NOMO-1 treated with dmso at 0.1 percent for 144 hours (cell line): ENCODE measurements around the gene ARHGAP15.
"Not testable (repeated sequence)": the region's sequence is repeated elsewhere in the genome, so short reads cannot be mapped to it uniquely, and the experiment has no call there.

Source experiments
- DNase-seq: peaks from one replicate; lab custom pipeline; 2025; ENCODE audit not compliant: unreplicated experiment; lab: John Stamatoyannopoulos, UW

Gene ARHGAP15

DNA sequence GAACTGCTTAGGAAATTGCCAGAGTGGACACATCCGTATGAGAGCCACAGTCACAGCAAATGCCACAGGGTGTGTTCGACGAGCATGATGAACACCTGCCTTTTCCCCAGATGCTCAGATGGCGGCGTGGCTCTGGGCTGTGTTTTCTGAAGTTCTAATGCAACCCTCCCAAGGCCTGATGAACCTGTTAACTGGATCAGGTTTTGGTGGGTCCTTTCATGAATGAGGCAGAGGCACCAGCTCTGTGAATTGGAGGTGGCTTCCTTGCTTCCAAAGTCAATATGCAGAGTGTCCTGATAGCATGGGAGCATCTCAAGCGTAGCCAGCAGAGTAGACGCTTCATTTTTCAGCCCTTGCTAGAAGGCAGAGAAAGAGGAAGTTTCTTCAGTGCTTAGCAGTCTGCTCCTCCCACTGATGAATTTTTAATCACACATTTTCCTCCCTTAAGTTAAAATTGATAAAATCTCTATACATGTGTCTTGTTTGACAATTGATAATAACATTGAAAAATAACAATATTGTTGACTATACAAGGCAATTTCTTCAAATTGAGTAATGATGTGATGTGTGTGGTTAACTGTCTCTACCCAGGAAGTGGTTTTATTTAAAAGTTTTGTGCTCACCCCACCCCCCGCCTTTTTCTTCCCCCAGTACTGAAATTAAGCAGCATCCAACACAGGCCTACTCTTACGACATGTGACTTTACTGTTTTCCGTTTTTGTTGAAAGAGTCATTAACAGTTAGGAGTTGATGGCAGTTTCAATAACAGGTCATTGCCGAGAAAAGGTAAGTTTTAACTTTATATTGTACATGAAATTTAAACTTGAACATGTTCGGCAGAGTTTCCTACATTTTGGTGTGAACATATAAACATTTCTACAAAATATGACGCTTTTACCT is at the start of gene ARHGAP15:
Gene ARHGAP15, plus strand, starts transcription at position 739 of the 900 bp plus-strand sequence.
- peak; percentile 81 for DNase-seq

DNA sequence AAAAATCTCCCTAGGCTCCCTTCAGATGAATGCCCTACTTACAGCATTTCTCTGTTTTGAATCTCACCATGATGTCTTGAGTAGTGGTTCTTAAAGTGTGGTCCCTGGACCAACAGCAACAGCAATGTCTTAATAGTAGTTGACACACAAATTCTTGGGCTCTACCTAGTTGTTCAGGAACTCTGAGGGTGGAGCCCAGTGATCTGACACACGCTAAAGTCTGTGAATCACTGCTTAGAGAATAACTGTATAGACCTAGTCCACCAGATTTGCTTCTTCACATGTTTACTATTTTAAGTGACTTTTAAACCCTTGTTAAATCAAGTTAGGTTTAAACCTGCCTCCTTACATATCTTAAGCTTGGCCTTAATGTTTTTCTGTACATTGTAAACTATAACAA is 47.6 kb upstream of the ARHGAP15 start:
- no peak for DNase-seq

DNA sequence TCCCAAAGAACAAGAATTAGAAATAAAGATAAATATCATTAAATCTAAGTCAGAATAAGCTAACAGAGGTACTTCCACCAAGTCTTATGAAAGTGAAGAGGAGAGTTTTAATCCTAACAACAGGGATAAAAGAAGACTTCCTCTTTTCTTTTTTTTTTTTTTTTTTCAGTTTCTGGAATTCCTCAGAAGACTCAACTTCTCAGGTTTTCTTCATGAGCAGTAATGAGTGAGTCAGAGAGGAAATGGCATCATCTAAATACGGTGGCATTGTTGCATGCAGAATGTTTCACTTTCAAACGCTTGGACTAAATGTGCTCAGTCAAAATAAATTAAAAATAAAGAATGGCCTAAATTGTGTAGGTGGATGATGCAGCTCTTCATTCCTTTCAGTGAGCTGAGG is 45.6 kb upstream of the ARHGAP15 start:
- peak; percentile 45 for DNase-seq

DNA sequence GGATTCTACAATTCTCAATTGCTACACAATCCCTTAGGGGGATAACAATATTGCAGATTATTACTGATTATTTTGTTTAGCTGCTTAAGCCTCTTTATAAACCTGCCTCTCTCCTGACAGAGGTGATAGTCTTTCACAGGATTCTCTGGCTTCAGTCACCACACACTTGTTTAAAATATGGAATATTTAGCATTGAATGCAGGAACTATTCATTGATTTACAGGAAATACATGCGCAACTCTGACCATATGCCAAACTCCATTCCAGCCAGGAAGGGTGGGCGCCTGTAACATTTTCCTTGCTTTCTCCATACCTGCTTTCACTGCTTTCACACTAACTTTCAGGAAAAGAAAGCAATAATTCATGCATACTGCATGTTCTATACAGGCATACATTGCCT is 44.8 kb upstream of the ARHGAP15 start:
- no peak for DNase-seq

DNA sequence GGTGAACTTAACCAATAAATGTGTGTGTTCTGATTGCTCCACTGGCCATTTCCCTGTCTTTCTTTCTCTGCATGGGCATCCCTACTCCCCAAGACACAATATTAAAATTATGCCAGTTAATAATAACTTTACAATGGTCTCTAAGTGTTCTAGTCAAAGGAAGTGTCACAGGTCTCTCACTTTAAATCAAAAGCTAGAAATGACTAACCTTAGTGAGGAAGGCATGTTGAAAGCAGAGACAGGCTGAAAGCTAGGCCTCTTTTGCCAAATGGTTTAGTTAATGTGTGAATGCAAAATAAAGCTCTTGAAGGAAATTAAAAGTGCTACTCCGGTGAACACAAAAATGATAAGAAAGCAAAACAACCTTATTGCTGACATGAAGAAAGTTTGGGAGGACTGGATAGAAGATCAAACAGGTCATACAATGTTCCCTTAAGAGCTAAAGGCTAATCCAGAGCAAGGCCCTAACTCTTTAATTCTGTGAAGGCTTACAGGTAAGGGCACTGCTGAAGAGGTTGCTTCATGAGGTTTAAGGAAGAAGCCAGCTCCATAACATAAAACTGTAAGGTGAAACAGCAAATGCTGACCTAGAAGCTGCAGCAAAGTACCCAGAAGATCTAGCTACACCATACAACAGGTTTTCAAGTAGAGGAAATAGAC is 44.0 kb upstream of the ARHGAP15 start:
- DNase-seq, result no peak

DNA sequence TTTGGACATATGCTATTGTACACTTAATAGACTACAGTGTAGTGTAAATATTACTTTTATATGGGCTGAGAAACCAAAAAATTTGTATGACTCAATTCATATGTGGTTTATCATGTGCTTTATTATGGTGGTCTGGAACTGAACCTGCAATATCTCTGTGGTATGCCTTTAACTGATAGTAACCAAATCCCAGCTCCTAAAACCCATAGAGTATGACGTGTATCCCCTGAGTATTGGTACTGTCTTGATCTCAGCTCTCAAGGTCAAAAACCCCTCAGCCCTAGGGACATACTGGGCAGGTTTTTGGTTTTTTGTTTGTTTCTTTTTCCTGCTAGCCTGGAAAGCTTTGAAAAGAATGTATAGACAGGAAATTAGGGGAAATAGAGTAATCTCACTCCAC is 42.2 kb upstream of the ARHGAP15 start:
- no peak for DNase-seq

DNA sequence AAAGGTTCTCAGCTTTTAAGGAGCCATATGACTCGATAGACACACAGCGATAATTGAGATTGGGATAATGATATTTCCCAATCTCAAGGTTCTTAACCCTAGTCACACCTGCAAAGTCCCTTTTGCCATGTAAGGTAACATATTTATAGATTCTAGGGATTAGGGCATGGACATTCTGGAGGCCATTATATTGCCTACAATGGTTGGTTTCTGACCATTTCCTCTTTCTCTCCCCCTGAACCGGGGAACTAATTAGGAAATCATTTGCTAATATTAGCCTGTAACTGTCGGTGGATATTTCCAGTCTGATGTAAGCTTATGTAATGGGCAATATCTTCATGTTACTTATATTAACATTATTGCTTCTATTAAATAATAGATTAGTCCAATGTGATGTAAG is 40.8 kb upstream of the ARHGAP15 start:
- peak; percentile 4 for DNase-seq

DNA sequence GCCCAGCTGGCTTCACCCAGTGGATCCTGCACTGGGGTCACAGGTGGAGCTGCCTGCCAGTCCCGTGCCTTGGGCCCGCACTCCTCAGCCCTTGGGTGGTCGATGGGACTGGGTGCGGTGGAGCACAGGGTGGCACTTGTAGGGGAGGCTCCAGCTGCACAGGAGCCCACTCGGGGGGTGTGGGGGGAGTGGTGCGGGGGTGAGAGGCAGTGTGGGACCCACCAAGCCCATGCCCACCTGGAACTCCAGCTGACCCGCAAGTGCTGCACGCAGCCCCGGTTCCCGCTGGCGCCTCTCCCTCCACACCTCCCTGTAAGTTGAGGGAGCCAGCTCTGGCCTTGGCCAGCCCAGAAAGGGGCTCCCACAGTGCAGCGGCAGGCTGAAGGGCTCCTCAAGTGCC is 39.7 kb upstream of the ARHGAP15 start:
- not testable (repeated sequence) for DNase-seq

DNA sequence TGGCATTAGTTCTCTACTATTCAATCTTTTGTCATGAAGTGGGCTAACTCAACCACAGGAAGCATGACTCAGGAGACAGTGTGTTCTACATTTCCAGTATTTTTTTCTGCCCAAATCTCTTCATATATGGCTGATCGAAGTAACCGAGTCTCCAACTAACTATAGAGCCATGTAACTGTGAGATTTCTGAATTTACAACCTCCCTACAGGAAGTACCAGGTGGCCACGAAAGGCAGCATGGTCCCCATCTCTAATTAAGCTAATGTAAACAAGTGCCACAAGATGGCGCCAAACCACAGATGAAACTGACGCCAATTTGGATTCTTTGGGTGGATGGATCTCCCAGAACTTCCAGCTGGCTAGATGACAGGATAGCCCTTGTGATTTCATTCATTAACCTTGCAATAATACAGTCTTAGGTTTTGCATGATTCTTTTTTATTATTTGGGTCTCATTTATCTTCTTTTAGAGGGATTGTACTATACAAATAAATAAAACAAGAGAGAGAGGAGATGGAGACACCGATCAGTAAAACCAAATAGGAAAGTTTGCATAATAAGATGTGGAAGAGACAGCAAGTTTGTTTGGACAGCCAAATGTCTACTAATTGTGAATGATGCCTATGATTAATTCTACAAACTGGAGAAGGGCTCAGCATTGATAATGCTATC is 18.3 kb upstream of the ARHGAP15 start:
- no peak for DNase-seq

DNA sequence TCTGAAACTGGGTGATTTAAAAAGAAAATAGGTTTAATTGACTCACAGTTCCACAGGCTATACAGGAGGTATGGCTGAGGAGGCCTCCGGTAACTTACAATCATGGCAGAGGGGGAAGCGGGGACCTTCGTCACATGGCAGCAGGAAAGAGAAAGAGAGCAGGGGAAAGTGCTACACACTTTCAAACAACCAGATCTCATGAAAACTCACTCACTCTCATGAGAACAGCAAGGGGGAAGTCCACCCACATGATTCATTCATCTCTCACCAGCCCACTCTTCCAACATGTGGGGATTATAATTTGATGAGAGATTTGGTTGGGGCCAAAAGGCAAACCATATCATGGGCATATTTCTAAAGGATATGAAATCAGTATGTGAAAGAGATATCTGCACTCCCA is 12.0 kb upstream of the ARHGAP15 start:
- no peak for DNase-seq

DNA sequence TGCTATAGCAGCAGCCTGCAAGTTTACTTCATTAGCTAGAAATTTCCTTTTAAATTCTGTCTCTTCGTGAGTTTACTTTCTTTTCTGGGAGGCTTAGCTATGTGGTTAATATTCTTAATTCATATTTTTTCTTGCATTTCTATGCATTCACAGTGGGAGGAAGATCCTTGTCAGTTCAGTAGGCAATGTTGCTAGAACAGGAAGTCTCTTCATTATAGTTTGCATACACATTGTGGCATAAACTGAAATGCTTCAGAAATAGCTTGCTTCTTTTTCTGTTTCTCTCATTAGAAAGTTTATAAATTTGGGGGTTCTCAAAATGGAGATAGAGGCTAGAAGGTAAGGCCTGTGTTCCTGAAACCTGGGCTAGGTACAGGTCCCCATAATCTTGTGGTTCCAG is 8.1 kb upstream of the ARHGAP15 start:
- no peak for DNase-seq

DNA sequence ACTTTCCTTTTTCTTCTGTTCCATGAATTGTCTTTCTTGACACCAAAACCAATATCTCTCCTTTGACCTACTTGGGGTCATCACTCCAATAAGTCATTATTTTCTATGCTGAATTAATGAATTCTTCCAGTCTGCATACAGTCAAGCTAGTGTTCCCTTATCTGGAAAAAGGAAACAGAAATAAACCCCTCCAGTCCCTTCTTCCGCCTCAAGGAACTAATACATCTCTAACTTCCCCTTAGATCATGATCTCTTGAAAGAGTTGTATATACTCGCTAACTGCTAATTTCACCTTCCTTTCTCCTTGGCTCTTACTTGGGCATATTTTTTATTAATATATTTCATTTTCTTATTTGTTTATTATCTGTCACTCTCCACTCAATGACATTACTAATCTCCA is 7.3 kb upstream of the ARHGAP15 start:
- DNase-seq, result no peak

DNA sequence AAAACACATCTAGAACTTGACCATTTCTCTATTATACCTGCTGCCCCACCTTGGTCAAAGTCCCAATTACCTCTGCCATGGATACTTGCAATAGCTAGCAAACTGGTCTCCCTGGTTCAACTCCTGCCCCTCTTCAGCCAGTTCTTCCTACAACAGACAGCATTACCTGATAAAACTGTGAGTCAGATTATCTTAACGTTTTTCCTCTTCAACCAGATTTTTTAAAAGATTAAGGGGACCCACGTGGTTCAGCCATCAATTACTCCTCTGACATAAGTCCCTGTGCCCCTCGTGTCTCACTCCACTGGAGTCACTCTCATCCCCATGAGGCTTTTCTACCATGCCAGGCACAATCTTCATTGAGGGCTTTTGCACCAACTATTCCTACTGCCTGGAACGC is 5.3 kb upstream of the ARHGAP15 start:
- no peak for DNase-seq

DNA sequence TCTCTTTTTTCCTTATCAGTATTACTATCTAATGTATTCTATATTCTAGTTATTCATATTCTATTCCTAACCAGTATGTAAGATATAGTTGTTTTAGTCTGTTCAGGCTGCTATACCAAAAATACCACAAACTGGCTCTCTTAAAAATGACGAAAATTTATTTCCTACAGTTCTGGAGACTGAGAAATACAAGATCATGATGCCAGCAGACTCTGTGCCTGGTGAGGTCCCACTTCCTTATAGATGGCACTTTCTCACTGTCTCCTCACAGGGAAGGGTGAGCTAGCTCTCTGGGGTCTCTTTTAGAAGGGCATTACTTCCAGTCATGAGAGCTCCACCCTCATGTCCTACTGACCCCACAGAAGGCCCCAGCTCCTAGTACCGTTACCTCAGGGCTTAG is 4.8 kb upstream of the ARHGAP15 start:
- DNase-seq, result no peak

DNA sequence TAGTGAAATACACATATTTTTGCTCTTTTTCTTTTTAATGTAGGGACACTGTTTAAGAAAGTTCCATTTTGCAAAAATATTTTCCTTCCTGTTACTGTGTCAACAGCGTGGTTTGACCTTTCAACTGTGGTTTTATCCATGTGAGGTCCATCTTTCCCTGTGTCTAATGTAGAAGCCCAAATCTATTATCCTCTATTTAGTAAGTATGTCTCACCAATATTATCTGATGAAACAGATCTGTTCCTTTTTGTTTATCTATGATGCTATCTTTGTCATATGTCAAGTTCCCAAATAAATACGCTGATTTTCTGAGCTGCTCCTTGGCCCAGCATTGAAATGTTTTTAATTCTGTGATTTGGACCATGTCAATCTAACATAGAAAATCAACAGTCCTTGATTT is 3.5 kb upstream of the ARHGAP15 start:
- DNase-seq, result no peak

DNA sequence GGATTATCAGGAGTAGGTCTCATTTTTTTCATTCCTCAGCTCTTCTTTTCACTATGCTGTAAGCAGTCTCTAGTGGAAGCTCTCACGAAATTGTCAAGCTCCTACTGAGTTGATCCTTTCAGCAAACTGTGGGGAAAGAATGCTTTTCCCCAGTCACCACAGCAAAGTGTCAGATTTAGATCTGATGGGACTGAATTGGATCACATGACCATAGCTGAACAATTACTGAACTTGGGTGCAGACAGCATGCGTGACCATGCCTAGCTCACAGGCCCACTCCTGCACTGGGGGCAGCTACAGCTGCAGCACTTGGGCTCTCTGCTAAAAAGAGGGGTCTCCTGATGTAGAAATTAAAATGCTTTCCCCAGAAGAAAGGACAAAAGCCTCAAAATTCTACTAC is 3.1 kb downstream of the ARHGAP15 start:
- DNase-seq, result no peak

DNA sequence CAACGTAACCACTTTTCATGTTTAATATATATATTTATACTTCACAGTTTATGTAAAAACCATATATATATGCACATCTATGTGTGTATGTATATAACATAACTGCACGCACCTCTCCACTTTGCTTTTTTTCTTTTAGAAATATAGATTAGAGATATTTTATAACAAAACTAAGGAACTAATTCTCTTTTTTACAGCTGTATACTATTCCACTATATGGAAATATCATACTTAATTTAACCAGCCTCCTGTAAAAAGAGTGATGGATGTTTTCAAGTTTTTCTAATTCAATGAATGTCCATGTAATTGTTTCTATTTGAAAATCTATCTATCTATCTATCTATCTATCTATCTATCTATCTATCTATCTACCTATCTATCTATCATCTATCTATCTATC is 4.6 kb downstream of the ARHGAP15 start:
- DNase-seq, result no peak

DNA sequence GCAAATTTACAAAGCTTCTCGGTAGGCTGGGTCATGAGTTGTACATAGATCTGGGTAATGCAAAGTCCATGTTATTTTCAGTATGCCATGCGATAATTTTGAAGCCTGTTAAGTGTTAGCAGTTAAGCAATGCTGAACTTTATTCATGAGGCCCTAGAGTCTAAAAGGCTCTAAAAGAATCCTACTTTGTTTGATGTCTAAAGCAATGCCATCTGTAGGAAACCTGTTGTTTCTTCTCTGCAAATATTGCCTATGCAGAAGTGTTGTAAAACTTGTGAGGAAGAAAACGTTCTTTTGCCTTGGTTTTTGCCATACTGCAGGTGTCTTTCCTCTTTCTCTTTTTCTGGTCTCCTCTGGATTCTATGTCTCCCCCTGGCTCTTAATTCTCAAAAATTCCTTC is 9.1 kb downstream of the ARHGAP15 start:
- DNase-seq, result no peak

DNA sequence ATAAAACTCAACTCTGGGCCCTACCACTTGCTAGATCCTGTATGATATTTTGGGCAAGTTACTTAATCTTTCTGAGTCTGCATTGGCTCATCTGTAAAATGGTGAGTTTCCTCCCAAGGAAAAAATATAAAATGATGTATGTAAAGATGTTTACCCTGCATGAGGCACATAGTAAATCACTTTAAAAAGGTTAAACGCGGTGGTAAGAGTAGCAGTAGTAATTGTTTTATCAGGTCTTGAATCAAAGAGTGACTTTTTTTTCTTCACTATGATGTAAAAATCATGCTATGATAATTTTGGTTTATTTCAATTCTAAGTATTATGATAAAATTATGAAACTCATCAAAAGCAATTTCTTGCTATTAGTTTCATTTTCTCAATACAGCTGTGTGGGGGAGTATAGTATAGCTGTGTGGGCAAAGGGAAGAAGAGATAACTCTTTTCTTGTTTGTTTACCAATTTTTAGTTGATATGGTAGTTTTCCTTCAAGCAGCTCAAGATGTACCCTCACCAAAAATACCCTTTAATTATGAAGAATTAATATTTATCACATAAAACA is 10.7 kb downstream of the ARHGAP15 start:
- DNase-seq, result no peak

DNA sequence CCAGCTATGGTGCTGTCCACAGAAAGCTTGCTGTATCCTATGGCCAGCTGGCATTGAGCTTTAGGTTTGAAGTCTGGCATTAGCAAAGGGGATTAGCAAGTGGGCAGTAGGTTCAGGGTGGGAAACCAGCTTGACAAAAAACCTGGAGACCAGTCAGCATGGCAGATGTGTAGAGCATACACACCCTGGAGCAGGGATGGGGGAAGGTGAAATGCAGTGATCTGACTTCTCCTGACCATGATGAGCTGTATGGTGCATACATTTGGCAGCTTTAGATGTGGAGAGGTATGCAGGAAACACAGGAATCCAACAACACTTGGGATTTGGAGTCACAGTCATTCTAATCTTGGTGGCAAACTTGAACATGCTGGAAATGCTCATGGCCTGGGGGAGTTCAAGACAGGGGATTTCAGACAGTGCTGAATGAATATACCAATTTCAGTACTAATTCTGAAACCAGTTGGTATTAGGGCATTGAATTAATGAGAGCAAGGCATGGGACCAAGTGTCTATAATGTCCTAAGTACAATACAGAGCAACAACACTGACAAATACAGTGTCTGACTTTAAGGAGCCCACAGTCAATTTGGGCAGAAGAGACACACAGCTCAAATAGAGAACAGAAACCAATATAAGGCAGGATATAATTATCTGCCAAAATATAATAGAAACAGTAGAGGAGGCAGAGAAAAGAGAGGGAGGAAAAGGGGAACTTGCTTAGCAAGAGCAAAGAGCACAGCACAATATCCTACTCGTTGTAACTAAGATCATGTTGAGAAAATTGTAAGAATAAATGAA is 11.8 kb downstream of the ARHGAP15 start:
- DNase-seq, result peak; percentile 89

DNA sequence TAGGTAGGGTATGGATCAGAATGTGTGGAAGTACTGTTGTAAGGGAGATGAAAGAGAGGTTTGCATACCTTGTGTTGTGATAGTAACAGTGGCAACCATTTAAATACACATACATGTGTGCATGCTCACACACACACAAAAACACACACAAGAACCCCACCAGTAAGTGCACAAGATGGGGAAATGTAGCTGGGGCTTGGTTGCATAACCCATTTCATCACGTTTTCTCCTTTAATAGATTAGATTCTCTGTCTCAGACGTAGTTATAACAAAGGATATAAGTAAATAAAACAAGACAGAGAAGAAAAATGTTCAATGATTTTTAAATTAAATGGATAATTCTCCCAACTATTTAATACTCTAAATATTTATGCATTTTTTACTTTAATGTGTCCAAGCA is 13.4 kb downstream of the ARHGAP15 start:
- no peak for DNase-seq
